Measurements from ENCODE around the gene GYPE. TPM values are rescaled to one million over a fixed set of nuclear protein-coding genes. Genes with fewer than 3 reads are reported as not detected.
"Not testable (repeated sequence)": the region's sequence is repeated elsewhere in the genome, so short reads cannot be mapped to it uniquely, and the experiment has no call there.

Gene GYPE
- total RNA-seq, 1 donor from 2014 or later = 2.1 TPM

- H3K4me3 ChIP-seq (ENCODE audit: low read length in 3 of 3); H3K9ac ChIP-seq (ENCODE audit: low read depth in 1 of 3, low read length in 3 of 3); H3K27ac ChIP-seq (ENCODE audit: low read depth, low read length); H3K36me3 ChIP-seq (ENCODE audit: control insufficient read depth in 3 of 3, insufficient read depth in 3 of 3, low read length in 3 of 3); H3K4me1 ChIP-seq (ENCODE audit: control insufficient read depth in 3 of 3, insufficient read depth in 3 of 3, low read length in 3 of 3); H3K27me3 ChIP-seq (ENCODE audit: control insufficient read depth in 3 of 3, insufficient read depth in 3 of 3, low read length in 3 of 3); H3K9me3 ChIP-seq (ENCODE audit: control insufficient read depth in 3 of 3, low read length in 3 of 3): not testable (repeated sequence)
Measured at GRCh38 chr4:143875357-143875756, 30.0 kb downstream of the GYPE start.

- not testable (repeated sequence) for H3K9me3 ChIP-seq (ENCODE audit: control insufficient read depth in 3 of 3, low read length in 3 of 3); H3K36me3 ChIP-seq (ENCODE audit: control insufficient read depth in 3 of 3, insufficient read depth in 3 of 3, low read length in 3 of 3); H3K4me3 ChIP-seq (ENCODE audit: low read length in 3 of 3); H3K9ac ChIP-seq (ENCODE audit: low read depth in 1 of 3, low read length in 3 of 3); H3K4me1 ChIP-seq (ENCODE audit: control insufficient read depth in 3 of 3, insufficient read depth in 3 of 3, low read length in 3 of 3); H3K27ac ChIP-seq (ENCODE audit: low read depth, low read length); H3K27me3 ChIP-seq (ENCODE audit: control insufficient read depth in 3 of 3, insufficient read depth in 3 of 3, low read length in 3 of 3)
Measured at GRCh38 chr4:143870523-143871268, 34.7 kb downstream of the GYPE start.

GRCh38 chr4:143869925-143870324 lies 35.4 kb downstream of the GYPE start:
- H3K4me3 ChIP-seq (ENCODE audit: low read length in 3 of 3); H3K27me3 ChIP-seq (ENCODE audit: control insufficient read depth in 3 of 3, insufficient read depth in 3 of 3, low read length in 3 of 3); H3K36me3 ChIP-seq (ENCODE audit: control insufficient read depth in 3 of 3, insufficient read depth in 3 of 3, low read length in 3 of 3); H3K4me1 ChIP-seq (ENCODE audit: control insufficient read depth in 3 of 3, insufficient read depth in 3 of 3, low read length in 3 of 3); H3K27ac ChIP-seq (ENCODE audit: low read depth, low read length); H3K9ac ChIP-seq (ENCODE audit: low read depth in 1 of 3, low read length in 3 of 3); H3K9me3 ChIP-seq (ENCODE audit: control insufficient read depth in 3 of 3, low read length in 3 of 3): not testable (repeated sequence)

GRCh38 chr4:143862716-143863115 lies 42.6 kb downstream of the GYPE start:
- not testable (repeated sequence) for H3K9ac ChIP-seq (ENCODE audit: low read depth in 1 of 3, low read length in 3 of 3); H3K9me3 ChIP-seq (ENCODE audit: control insufficient read depth in 3 of 3, low read length in 3 of 3); H3K36me3 ChIP-seq (ENCODE audit: control insufficient read depth in 3 of 3, insufficient read depth in 3 of 3, low read length in 3 of 3); H3K27me3 ChIP-seq (ENCODE audit: control insufficient read depth in 3 of 3, insufficient read depth in 3 of 3, low read length in 3 of 3); H3K4me1 ChIP-seq (ENCODE audit: control insufficient read depth in 3 of 3, insufficient read depth in 3 of 3, low read length in 3 of 3); H3K27ac ChIP-seq (ENCODE audit: low read depth, low read length); H3K4me3 ChIP-seq (ENCODE audit: low read length in 3 of 3)

GRCh38 chr4:143858456-143858855 lies 46.9 kb downstream of the GYPE start:
- Histone ChIP-seq H3K9me3 (ENCODE audit: control insufficient read depth in 3 of 3, low read length in 3 of 3) (no peaks in the 10 kb centered on the region), H3K36me3 (ENCODE audit: control insufficient read depth in 3 of 3, insufficient read depth in 3 of 3, low read length in 3 of 3) (no peaks in the 10 kb centered on the region), H3K4me1 (ENCODE audit: control insufficient read depth in 3 of 3, insufficient read depth in 3 of 3, low read length in 3 of 3) (no peaks in the 10 kb centered on the region), H3K27ac (ENCODE audit: low read depth, low read length) (no peak overlapping the region), H3K9ac (ENCODE audit: low read depth in 1 of 3, low read length in 3 of 3) (no peak overlapping the region), H3K4me3 (ENCODE audit: low read length in 3 of 3) (no peak overlapping the region), H3K27me3 (ENCODE audit: control insufficient read depth in 3 of 3, insufficient read depth in 3 of 3, low read length in 3 of 3) (no peaks in the 10 kb centered on the region)

- H3K36me3 ChIP-seq (ENCODE audit: control insufficient read depth in 3 of 3, insufficient read depth in 3 of 3, low read length in 3 of 3); H3K9me3 ChIP-seq (ENCODE audit: control insufficient read depth in 3 of 3, low read length in 3 of 3); H3K27ac ChIP-seq (ENCODE audit: low read depth, low read length); H3K4me1 ChIP-seq (ENCODE audit: control insufficient read depth in 3 of 3, insufficient read depth in 3 of 3, low read length in 3 of 3); H3K9ac ChIP-seq (ENCODE audit: low read depth in 1 of 3, low read length in 3 of 3); H3K4me3 ChIP-seq (ENCODE audit: low read length in 3 of 3); H3K27me3 ChIP-seq (ENCODE audit: control insufficient read depth in 3 of 3, insufficient read depth in 3 of 3, low read length in 3 of 3): not testable (repeated sequence)
Measured at GRCh38 chr4:143857391-143858336, 47.7 kb downstream of the GYPE start.

- not testable (repeated sequence) for H3K27me3 ChIP-seq (ENCODE audit: control insufficient read depth in 3 of 3, insufficient read depth in 3 of 3, low read length in 3 of 3); H3K36me3 ChIP-seq (ENCODE audit: control insufficient read depth in 3 of 3, insufficient read depth in 3 of 3, low read length in 3 of 3); H3K4me1 ChIP-seq (ENCODE audit: control insufficient read depth in 3 of 3, insufficient read depth in 3 of 3, low read length in 3 of 3); H3K9ac ChIP-seq (ENCODE audit: low read depth in 1 of 3, low read length in 3 of 3); H3K9me3 ChIP-seq (ENCODE audit: control insufficient read depth in 3 of 3, low read length in 3 of 3); H3K27ac ChIP-seq (ENCODE audit: low read depth, low read length); H3K4me3 ChIP-seq (ENCODE audit: low read length in 3 of 3)
Measured at GRCh38 chr4:143856017-143856557, 49.3 kb downstream of the GYPE start.

- not testable (repeated sequence) for H3K27me3 ChIP-seq (ENCODE audit: control insufficient read depth in 3 of 3, insufficient read depth in 3 of 3, low read length in 3 of 3); H3K36me3 ChIP-seq (ENCODE audit: control insufficient read depth in 3 of 3, insufficient read depth in 3 of 3, low read length in 3 of 3); H3K27ac ChIP-seq (ENCODE audit: low read depth, low read length); H3K4me3 ChIP-seq (ENCODE audit: low read length in 3 of 3); H3K9ac ChIP-seq (ENCODE audit: low read depth in 1 of 3, low read length in 3 of 3); H3K9me3 ChIP-seq (ENCODE audit: control insufficient read depth in 3 of 3, low read length in 3 of 3); H3K4me1 ChIP-seq (ENCODE audit: control insufficient read depth in 3 of 3, insufficient read depth in 3 of 3, low read length in 3 of 3)
Measured at GRCh38 chr4:143854645-143855044, 50.7 kb downstream of the GYPE start.

GRCh38 chr4:143849296-143849695 lies 56.1 kb downstream of the GYPE start:
- not testable (repeated sequence) for H3K9ac ChIP-seq (ENCODE audit: low read depth in 1 of 3, low read length in 3 of 3); H3K4me3 ChIP-seq (ENCODE audit: low read length in 3 of 3); H3K9me3 ChIP-seq (ENCODE audit: control insufficient read depth in 3 of 3, low read length in 3 of 3); H3K27ac ChIP-seq (ENCODE audit: low read depth, low read length); H3K36me3 ChIP-seq (ENCODE audit: control insufficient read depth in 3 of 3, insufficient read depth in 3 of 3, low read length in 3 of 3); H3K27me3 ChIP-seq (ENCODE audit: control insufficient read depth in 3 of 3, insufficient read depth in 3 of 3, low read length in 3 of 3); H3K4me1 ChIP-seq (ENCODE audit: control insufficient read depth in 3 of 3, insufficient read depth in 3 of 3, low read length in 3 of 3)

- not testable (repeated sequence) for H3K36me3 ChIP-seq (ENCODE audit: control insufficient read depth in 3 of 3, insufficient read depth in 3 of 3, low read length in 3 of 3); H3K9me3 ChIP-seq (ENCODE audit: control insufficient read depth in 3 of 3, low read length in 3 of 3); H3K4me3 ChIP-seq (ENCODE audit: low read length in 3 of 3); H3K9ac ChIP-seq (ENCODE audit: low read depth in 1 of 3, low read length in 3 of 3); H3K27ac ChIP-seq (ENCODE audit: low read depth, low read length); H3K27me3 ChIP-seq (ENCODE audit: control insufficient read depth in 3 of 3, insufficient read depth in 3 of 3, low read length in 3 of 3); H3K4me1 ChIP-seq (ENCODE audit: control insufficient read depth in 3 of 3, insufficient read depth in 3 of 3, low read length in 3 of 3)
Measured at GRCh38 chr4:143843506-143843832, 61.9 kb downstream of the GYPE start.

Measured in skeletal muscle tissue (tissue), 4 donors.